Measurements from ENCODE around the gene KDELR3.

Gene KDELR3

DNA sequence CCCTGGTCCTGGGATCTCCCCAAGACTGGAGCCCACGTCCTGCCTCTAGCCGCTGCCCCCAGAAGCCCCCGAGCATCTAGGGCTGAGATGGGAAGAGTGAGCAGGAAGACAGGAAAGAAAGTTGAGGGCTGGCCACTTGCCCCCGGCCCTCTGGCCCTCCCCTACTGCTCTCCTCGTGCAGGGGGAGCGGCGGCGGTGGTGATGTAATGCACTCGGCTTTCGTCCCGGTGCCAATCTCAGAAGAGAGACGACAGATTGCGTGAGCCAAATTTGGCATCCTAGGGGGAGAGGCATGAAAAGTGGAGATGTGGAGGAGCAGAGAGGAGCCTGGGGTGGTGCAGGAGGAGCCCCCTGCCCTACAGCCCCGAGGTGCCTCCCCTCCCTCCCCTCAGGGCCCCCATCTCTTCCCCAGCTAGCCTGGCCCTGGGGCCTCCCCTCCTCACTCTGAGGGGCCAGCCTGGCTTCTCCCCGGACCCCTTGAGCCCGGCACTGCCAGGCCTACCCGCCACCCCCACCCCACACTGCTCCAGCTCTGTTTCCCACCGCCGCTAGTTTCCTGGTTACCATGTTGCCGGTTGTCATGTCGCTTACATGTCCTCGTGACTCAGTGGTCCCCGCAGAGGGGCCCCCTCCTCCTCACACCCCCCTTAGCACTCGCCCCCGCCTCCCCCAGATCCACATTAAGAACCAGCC is 15.4 kb upstream of the KDELR3 start:
- Histone ChIP-seq H3K4me3 (ENCODE audit: low read length) (no peak overlapping the region), H3K27me3 (ENCODE audit: control insufficient read depth, insufficient read depth, low read length) (peaks cover 81% of the 10 kb centered on the region), H3K4me2 (ENCODE audit: low read length) (no peak overlapping the region), H3K4me1 (ENCODE audit: control insufficient read depth, insufficient read depth, low read length) (no peaks in the 10 kb centered on the region), H3K9ac (ENCODE audit: low read depth, low read length) (no peak overlapping the region), H3K36me3 (ENCODE audit: insufficient read depth, low read length) (no peaks in the 10 kb centered on the region), H3K9me3 (replicated peaks; ENCODE audit: low read length) (no peaks in the 10 kb centered on the region)

DNA sequence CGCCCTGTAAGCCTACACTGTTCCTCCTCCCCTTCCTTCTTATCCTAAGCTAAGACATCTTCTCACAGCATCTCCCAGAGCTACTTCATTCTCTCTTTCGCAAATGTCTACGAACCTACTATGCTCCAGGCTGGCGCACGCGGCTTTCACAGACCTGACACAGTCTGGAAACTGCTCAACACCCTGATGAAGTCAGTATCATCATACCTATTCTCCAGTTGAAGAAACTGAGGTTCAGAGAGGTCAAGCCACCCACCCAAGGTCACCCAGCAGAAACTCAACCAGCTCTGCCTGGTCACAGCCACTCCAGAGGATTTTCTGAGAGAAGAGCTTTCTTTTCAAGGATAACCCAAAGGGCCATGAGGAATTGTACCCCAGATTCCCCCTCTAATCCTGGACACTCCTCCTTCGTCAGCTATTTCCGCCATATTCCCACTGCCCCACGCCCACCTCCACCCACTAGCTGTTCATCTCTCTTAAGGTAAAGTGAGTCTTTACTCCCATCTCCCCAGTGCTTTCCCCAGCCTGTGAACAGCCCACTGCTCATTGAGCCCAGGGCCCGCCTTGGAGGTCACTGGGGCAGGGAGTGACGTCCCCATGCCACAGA is 14.7 kb upstream of the KDELR3 start:
- Histone ChIP-seq H3K27me3 (ENCODE audit: control insufficient read depth, insufficient read depth, low read length) (peaks cover 86% of the 10 kb centered on the region), H3K4me1 (ENCODE audit: control insufficient read depth, insufficient read depth, low read length) (no peaks in the 10 kb centered on the region)

GRCh38 chr22:38453996-38454352 is 13.9 kb upstream of the KDELR3 start:
- Histone ChIP-seq H3K9me3 (replicated peaks; ENCODE audit: low read length) (no peaks in the 10 kb centered on the region), H3K4me2 (ENCODE audit: low read length) (no peak overlapping the region), H3K9ac (ENCODE audit: low read depth, low read length) (no peak overlapping the region), H3K4me1 (ENCODE audit: control insufficient read depth, insufficient read depth, low read length) (no peaks in the 10 kb centered on the region), H3K36me3 (ENCODE audit: insufficient read depth, low read length) (no peaks in the 10 kb centered on the region), H3K4me3 (ENCODE audit: low read length) (no peak overlapping the region), H3K27me3 (ENCODE audit: control insufficient read depth, insufficient read depth, low read length) (peaks cover 88% of the 10 kb centered on the region)

More for the DNA sequence above, 14.7 kb upstream of the KDELR3 start:
- Histone ChIP-seq H3K36me3 (ENCODE audit: insufficient read depth, low read length) (no peaks in the 10 kb centered on the region), H3K9ac (ENCODE audit: low read depth, low read length) (no peak overlapping the region), H3K4me3 (ENCODE audit: low read length) (no peak overlapping the region), H3K4me2 (ENCODE audit: low read length) (no peak overlapping the region), H3K9me3 (replicated peaks; ENCODE audit: low read length) (no peaks in the 10 kb centered on the region)

GRCh38 chr22:38454353-38455075 is 13.4 kb upstream of the KDELR3 start:
- H3K9me3 ChIP-seq (replicated peaks; ENCODE audit: low read length), result no peaks in the 10 kb centered on the region
- H3K4me3 ChIP-seq (ENCODE audit: low read length), result no peak overlapping the region
- H3K4me2 ChIP-seq (ENCODE audit: low read length), result peak overlapping the region; percentile 44
- H3K4me1 ChIP-seq (ENCODE audit: control insufficient read depth, insufficient read depth, low read length), result no peaks in the 10 kb centered on the region
- peaks cover 88% of the 10 kb centered on the region for H3K27me3 ChIP-seq (ENCODE audit: control insufficient read depth, insufficient read depth, low read length)
- H3K36me3 ChIP-seq (ENCODE audit: insufficient read depth, low read length), result no peaks in the 10 kb centered on the region
- no peak overlapping the region for H3K9ac ChIP-seq (ENCODE audit: low read depth, low read length)

DNA sequence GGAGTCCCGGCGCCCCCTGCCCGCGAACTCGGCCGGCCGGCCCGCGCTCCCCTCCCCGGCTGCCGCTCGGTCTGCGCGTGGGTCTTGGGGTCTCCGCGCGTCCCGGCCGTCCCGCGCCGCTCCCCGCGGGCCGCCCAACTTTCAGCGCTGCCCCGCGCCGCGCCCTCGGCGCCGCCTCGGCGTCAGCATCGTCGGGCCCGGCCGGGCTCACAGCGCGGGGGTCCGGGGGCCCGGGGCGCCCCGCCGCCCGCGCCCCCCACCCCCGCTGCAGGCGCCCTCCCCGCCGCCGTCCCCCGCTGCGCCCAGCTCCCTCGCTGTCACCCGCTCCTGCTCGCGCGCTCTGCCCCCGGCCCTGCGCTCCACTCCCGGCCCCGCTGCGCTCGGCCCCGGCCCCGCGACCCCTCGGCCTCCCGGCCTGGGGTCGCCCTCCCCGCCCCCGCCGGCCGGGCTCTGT is 12.8 kb upstream of the KDELR3 start, which contains the start of gene KCNJ4:
Gene KCNJ4 (minus strand): TSS at position 124 of the 454 bp plus-strand sequence. CDS start 27,067 bp downstream, outside the sequence.
- peaks cover 88% of the 10 kb centered on the region for H3K27me3 ChIP-seq (ENCODE audit: control insufficient read depth, insufficient read depth, low read length)
- H3K9ac ChIP-seq (ENCODE audit: low read depth, low read length), result no peak within 1 kb of the TSS
- no peaks in the 10 kb centered on the region for H3K36me3 ChIP-seq (ENCODE audit: insufficient read depth, low read length)
- H3K4me2 ChIP-seq (ENCODE audit: low read length), result peak within 1 kb of the TSS; percentile 65
- peak within 1 kb of the TSS; percentile 49 for H3K4me3 ChIP-seq (ENCODE audit: low read length)
- H3K9me3 ChIP-seq (replicated peaks; ENCODE audit: low read length), result no peaks in the 10 kb centered on the region
- no peaks in the 10 kb centered on the region for H3K4me1 ChIP-seq (ENCODE audit: control insufficient read depth, insufficient read depth, low read length)

- peaks cover 88% of the 10 kb centered on the region for H3K27me3 ChIP-seq (ENCODE audit: control insufficient read depth, insufficient read depth, low read length)
- H3K9ac ChIP-seq (ENCODE audit: low read depth, low read length), result no peak overlapping the region
- no peaks in the 10 kb centered on the region for H3K36me3 ChIP-seq (ENCODE audit: insufficient read depth, low read length)
- H3K9me3 ChIP-seq (replicated peaks; ENCODE audit: low read length), result no peaks in the 10 kb centered on the region
- H3K4me1 ChIP-seq (ENCODE audit: control insufficient read depth, insufficient read depth, low read length), result no peaks in the 10 kb centered on the region
- H3K4me3 ChIP-seq (ENCODE audit: low read length), result peak overlapping the region; percentile 49
- peak overlapping the region; percentile 65 for H3K4me2 ChIP-seq (ENCODE audit: low read length)
Observed at GRCh38 chr22:38455530-38456271, 12.2 kb upstream of the KDELR3 start.

- Histone ChIP-seq H3K4me1 (ENCODE audit: control insufficient read depth, insufficient read depth, low read length) (peaks cover 2% of the 10 kb centered on the region), H3K4me3 (ENCODE audit: low read length) (no peak overlapping the region), H3K9me3 (replicated peaks; ENCODE audit: low read length) (no peaks in the 10 kb centered on the region), H3K9ac (ENCODE audit: low read depth, low read length) (no peak overlapping the region), H3K27me3 (ENCODE audit: control insufficient read depth, insufficient read depth, low read length) (peaks cover 88% of the 10 kb centered on the region), H3K36me3 (ENCODE audit: insufficient read depth, low read length) (no peaks in the 10 kb centered on the region), H3K4me2 (ENCODE audit: low read length) (no peak overlapping the region)
Observed at GRCh38 chr22:38456272-38456835, 11.5 kb upstream of the KDELR3 start.

DNA sequence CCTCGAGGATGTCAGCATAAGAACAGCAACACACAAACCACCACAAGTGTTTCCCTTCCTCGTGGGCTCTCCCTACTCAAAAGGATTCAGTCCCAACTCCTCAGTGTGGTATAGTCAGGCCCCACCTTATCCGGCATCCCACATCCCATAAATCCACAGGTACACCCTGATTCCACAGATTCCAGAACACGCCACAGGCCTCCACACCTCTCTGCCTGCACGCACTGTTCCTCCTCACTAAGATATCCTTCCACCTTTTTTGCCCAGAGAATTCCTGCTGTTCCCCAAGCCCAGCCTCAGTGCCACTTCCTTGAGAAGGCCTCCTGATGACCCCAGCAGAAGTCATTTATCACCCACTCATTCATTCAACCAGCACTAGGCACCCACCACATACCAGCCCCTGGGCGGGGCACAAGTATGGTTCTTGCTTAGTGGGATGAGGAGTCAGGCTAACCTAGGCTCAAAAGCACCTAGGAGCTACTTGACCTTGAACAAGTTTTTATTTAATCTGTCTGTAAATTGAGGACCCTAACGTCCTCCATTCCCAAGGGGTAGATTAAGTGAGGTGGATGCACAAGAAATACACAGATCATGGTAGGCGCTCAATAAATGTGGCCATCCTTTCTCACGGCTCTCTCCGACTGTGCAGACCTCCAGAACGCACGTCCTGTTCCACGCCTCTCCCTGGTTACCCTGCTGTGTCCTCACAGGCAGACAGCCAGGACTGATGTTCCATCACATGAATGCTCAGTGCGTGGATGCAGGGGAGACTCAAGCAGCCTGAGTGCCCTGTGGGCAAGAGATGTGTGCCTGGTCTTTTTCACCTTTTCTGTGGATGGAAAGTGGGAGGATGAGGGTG is 10.8 kb upstream of the KDELR3 start:
- H3K4me3 ChIP-seq (ENCODE audit: low read length), result no peak overlapping the region
- peaks cover 6% of the 10 kb centered on the region for H3K4me1 ChIP-seq (ENCODE audit: control insufficient read depth, insufficient read depth, low read length)
- no peaks in the 10 kb centered on the region for H3K36me3 ChIP-seq (ENCODE audit: insufficient read depth, low read length)
- peaks cover 83% of the 10 kb centered on the region for H3K27me3 ChIP-seq (ENCODE audit: control insufficient read depth, insufficient read depth, low read length)
- H3K9me3 ChIP-seq (replicated peaks; ENCODE audit: low read length), result no peaks in the 10 kb centered on the region
- H3K9ac ChIP-seq (ENCODE audit: low read depth, low read length), result no peak overlapping the region
- no peak overlapping the region for H3K4me2 ChIP-seq (ENCODE audit: low read length)

DNA sequence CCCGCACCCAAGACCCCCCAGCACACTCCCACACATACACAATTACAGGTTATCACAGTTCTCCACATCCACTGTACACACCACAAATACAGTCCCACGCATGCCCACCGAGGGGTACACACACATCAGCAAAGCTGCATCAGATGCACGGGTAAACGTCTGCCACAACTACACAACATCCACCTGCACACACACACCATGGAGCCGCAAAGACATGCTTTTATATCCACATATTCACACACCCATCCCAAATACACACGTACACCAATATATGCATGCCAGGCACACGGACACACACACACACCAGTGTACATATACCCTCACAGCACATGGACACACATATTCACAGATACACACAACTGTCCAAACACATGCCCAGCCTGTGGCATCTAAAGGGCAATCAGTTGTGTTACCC is 7.5 kb upstream of the KDELR3 start:
- no peaks in the 10 kb centered on the region for H3K9me3 ChIP-seq (replicated peaks; ENCODE audit: low read length)
- H3K4me1 ChIP-seq (ENCODE audit: control insufficient read depth, insufficient read depth, low read length), result peaks cover 6% of the 10 kb centered on the region
- H3K4me3 ChIP-seq (ENCODE audit: low read length), result no peak overlapping the region
- H3K9ac ChIP-seq (ENCODE audit: low read depth, low read length), result no peak overlapping the region
- peaks cover 69% of the 10 kb centered on the region for H3K27me3 ChIP-seq (ENCODE audit: control insufficient read depth, insufficient read depth, low read length)
- no peak overlapping the region for H3K4me2 ChIP-seq (ENCODE audit: low read length)
- no peaks in the 10 kb centered on the region for H3K36me3 ChIP-seq (ENCODE audit: insufficient read depth, low read length)

DNA sequence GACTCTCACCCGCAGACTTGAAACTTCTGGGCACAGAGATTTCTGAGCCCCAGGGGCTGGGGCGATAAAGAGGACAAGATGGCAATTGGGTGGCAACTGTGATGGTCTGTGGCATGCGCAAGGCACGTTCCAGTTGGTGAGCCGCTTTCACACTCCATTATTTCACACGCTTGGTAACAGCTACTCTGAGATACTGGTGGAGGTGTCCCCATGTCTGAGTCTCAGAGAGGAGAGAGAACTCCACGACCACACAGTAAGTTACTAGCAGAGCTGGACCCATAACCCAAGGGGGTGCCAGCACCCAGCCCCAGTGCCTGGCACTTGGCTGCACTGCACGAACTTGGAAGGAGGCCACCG is 6.9 kb upstream of the KDELR3 start:
- H3K27me3 ChIP-seq (ENCODE audit: control insufficient read depth, insufficient read depth, low read length), result peaks cover 66% of the 10 kb centered on the region
- no peaks in the 10 kb centered on the region for H3K36me3 ChIP-seq (ENCODE audit: insufficient read depth, low read length)
- no peaks in the 10 kb centered on the region for H3K9me3 ChIP-seq (replicated peaks; ENCODE audit: low read length)
- no peak overlapping the region for H3K9ac ChIP-seq (ENCODE audit: low read depth, low read length)
- H3K4me2 ChIP-seq (ENCODE audit: low read length), result peak overlapping the region; percentile 74
- H3K4me1 ChIP-seq (ENCODE audit: control insufficient read depth, insufficient read depth, low read length), result peaks cover 6% of the 10 kb centered on the region
- H3K4me3 ChIP-seq (ENCODE audit: low read length), result no peak overlapping the region

Data from skeletal muscle satellite cell (primary cell).